GM21529 (cell line): ENCODE results near the gene SLC46A1.

Experiments
- ATAC-seq: cut with Tn5 transposase; IDR thresholded peaks from one replicate; pipeline ENCODE4 v1.9.1; 2021; ENCODE audit not compliant: unreplicated experiment

The SLC46A1 gene

GRCh38 chr17:28404461-28404811 lies 1.6 kb downstream of the SLC46A1 start:
- ATAC-seq = no peak

DNA sequence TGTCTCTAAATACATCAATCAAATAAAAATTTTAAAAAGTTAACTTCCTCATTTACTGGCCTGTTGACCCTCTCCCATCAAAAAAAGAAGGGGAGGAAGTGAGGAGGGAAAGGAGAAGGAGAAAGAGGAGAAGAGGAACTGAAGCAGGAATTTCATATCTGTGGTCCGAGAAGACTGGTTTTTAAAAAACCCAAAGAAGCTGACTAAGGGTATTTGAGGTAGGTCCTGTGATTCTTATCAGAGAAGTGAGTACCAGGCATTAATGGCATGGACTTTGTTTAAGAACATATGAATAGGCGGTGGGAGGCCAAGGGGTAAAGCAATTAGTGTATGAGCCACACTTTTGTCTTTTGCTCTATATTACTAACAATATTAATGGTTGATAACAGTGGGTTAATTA lies 2.0 kb downstream of the SLC46A1 start:
- ATAC-seq = no peak

GRCh38 chr17:28402844-28403243 lies 3.2 kb downstream of the SLC46A1 start:
- ATAC-seq = no peak

DNA sequence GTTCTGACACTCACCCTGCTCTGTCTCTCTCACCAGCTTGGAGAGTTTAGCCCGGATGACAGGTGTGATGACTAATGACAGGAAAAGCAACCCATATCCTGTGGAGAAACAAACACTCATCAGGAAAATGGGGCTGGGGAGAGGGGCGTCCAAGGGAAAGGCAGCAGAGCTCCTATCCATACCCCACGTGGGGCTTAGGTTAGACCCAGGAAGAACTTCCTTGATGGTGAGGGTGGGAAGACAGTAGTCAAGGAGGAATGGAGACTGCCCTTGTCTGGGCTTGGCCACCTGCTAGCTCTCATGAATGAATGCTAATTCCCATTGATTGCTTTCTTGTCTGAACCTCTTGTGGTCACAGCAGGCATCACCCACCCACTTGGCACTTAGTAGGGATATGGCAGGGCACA lies 3.8 kb downstream of the SLC46A1 start:
- no peak for ATAC-seq

DNA sequence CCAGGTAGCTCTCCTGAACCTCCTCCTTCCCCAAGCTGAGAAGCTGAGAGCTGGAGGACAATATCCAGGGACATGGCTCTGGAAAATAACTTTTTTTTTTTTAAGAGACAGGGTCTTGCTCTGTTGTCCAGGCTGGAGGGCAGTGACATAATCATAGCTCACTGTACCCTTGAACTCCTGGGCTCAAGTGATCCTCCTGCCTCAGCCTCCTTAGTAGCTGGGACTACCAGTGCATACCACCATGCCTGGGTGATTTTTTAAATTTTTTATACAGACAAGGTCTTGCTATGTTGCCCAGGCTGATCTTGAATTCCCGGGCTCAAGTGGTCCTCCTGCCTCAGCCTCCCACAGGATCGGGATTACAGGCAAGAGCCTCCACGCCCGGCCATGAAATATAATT lies 6.2 kb downstream of the SLC46A1 start:
- no peak for ATAC-seq

- ATAC-seq = no peak
Observed at GRCh38 chr17:28398280-28398981, 7.6 kb downstream of the SLC46A1 start.

DNA sequence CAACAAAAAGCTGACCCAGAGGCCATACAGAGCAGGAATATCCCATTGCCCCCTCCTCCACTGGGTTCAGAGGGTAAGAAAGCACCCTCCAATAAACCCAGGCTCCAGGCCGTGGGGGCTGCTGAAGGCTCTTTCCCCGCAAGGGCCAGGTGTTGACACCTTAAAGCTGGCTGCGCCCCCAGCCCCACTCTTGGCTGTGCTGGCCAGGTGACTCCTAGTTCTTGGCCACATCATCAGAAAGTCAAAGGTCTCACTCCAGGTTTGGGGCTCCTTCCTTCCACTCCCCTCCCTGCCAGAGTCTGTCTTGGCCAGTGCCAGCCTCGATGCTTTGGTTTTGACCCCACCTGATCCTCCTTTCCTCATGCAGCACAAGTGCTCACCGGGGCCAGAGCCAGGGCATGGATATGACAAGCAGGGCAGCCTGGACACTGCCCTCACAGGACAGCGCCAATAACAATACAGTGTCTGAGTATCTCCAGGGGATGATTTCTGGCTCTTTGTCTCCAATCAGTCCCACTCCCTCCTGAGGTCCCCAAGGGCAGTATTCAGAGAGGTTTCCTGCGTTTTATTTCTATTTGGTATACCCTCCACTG lies 8.2 kb downstream of the SLC46A1 start:
- no peak for ATAC-seq

DNA sequence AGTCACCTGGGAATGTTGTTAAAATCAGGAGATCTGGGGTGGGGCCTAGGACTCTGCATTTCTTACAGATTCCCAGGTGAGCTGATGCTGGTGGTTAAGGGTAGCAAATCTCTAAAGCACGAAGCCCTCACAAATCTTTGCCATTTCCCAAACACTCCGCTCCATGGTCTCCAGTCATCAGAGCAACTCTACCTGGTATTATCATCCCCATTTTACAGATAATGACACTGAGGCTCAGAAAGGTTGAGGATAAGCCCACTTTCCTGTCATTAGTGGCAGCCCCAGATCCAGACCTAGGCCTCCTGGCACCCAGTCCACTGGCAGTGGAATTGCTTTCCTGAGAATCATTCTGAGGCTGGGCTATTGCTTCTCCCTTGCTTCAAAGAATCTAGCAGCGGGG lies 8.7 kb downstream of the SLC46A1 start:
- no peak for ATAC-seq

GRCh38 chr17:28396635-28397239 lies 9.3 kb downstream of the SLC46A1 start:
- no peak for ATAC-seq

- ATAC-seq = no peak
Observed at GRCh38 chr17:28395968-28396367, 10.0 kb downstream of the SLC46A1 start.

GRCh38 chr17:28395426-28395825 lies 10.6 kb downstream of the SLC46A1 start:
- no peak for ATAC-seq

- no peak for ATAC-seq
Observed at GRCh38 chr17:28394337-28395116, 11.5 kb downstream of the SLC46A1 start.

DNA sequence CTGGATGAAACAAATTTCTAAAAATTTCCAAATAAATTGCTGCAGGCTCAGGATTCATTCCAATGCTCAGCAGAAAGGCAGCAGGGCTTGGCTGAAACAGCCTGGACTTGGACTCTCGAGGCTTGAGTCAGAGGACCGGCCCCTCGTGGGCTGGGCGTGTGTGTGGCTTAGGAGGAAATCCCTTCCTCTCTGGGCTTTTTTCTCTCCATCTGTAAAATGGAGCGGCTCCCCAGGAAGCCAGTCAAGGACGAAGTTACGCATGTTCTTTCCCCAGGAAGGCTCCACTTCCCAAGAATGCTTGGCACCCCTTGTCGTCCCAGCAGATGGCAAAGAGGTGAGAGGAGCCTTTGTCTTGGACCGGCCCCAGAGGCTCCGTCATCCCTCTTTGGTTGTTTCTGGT lies 13.5 kb downstream of the SLC46A1 start:
- ATAC-seq = no peak

DNA sequence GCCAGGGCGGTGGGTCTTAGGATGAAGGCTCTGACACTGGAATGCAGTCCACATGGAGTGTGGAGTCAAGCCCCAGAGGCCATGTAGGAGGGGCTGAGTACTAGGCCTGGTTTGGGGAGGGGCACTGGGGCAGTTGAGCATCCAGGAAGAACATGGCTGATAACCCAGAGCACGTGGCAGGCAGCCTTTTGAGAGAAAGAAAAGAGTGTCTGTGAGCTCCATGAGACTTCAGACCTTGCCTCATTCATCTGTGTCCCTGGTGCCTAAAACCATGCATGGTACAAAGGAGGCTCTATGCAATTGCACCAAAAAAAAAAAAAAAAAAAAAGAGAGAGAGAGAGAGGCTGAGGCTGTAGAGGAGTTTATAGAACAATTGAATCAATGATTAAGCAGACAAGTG lies 14.6 kb downstream of the SLC46A1 start:
- ATAC-seq = no peak

DNA sequence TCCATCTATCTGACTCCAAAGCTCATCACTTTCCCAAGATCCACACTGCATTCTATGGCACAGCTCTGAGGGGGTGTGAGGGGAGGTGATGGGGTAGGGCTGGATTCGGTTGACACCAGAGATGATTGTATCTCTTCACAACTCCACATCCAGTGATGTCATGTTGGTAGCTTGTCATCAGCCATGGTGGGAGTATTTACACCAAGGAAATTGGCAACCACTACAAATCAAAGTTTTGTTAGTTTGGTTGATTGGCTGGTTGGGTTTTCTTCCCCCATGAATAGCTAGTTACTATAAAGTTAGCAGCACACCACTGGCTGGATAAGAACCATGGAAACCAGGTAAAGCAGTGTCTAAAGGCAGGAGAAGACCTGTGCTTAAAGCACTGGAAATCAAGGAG lies 15.0 kb downstream of the SLC46A1 start:
- no peak for ATAC-seq

- no peak for ATAC-seq
Observed at GRCh38 chr17:28390563-28390962, 15.4 kb downstream of the SLC46A1 start.

GRCh38 chr17:28390141-28390540 lies 15.9 kb downstream of the SLC46A1 start:
- ATAC-seq = no peak

- no peak for ATAC-seq
Observed at GRCh38 chr17:28388106-28388505, 17.9 kb downstream of the SLC46A1 start.

DNA sequence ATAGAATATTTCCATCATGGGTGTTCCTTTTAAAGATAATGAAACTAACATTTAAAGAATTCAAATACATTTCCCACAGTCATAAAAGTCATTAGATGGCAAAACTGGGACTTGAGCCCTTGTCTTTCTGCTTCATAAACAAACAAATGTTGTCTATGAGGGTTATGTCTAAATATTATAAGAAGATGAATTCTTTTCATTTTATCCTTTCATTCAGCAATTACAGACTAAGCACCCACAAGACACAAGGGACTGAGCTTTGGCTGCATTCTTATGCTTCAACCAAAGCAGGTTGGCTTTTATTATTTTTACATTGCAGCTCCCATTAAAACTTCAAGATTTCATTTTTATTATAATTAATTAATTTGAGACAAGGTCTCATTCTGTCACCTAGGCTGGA lies 19.6 kb downstream of the SLC46A1 start:
- ATAC-seq = no peak

- ATAC-seq = no peak
Observed at GRCh38 chr17:28385406-28385805, 20.6 kb downstream of the SLC46A1 start.

DNA sequence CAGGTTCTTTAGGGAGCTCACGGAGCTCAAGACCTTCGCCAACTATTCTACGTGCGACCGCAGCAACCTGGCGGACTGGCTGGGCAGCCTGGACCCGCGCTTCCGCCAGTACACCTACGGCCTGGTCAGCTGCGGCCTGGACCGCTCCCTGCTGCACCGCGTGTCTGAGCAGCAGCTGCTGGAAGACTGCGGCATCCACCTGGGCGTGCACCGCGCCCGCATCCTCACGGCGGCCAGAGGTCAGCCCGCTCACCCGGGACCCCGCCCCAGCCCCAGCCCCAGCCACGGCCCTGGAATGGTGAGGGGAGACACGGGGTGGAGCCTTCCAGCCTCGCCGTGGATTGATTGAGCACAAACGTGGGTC lies 21.0 kb downstream of the SLC46A1 start:
- no peak for ATAC-seq
